Karpas-422 (cell line): ENCODE results near the gene TASP1. TPM values are rescaled to one million over a fixed set of nuclear protein-coding genes. Genes with fewer than 3 reads are reported as not detected.
"Not testable (repeated sequence)": the region's sequence is repeated elsewhere in the genome, so short reads cannot be mapped to it uniquely, and the experiment has no call there.

Source experiments
- DNase-seq: peaks from one replicate; pipeline ENCODE4 v3.0.0-alpha.2; 2015
- H2AFZ ChIP-seq: fragments of 200-600 bp; sonication (generic); 2 replicates; pipeline ENCODE4 v1.6.1; 2014; ENCODE audit warnings: antibody characterized with exemption, low read length, mixed read lengths
- H3K27ac ChIP-seq: fragments of 200-600 bp; sonication (generic); 2 replicates; pipeline ENCODE4 v1.5.1; 2014; ENCODE audit warnings: mild to moderate bottlenecking, low read length, moderate library complexity
- H3K27me3 ChIP-seq: fragments of 200-600 bp; sonication (generic); 2 replicates; pipeline ENCODE4 v1.6.1; 2014; ENCODE audit warnings: low read length, mixed read lengths
- H3K36me3 ChIP-seq: fragments of 200-600 bp; sonication (generic); 2 replicates; pipeline ENCODE4 v1.6.1; 2014; ENCODE audit warnings: low read length, mixed read lengths; ENCODE audit not compliant: insufficient read depth
- H3K4me1 ChIP-seq: fragments of 200-600 bp; sonication (generic); 2 replicates; pipeline ENCODE4 v1.6.1; 2014; ENCODE audit warnings: mild to moderate bottlenecking, low read length, mixed read lengths
- H3K4me2 ChIP-seq: fragments of 200-600 bp; sonication (generic); 2 replicates; pipeline ENCODE4 v1.6.1; 2014; ENCODE audit warnings: low read length, low read depth, mild to moderate bottlenecking; ENCODE audit not compliant: poor library complexity, severe bottlenecking
- H3K4me3 ChIP-seq: fragments of 200-600 bp; sonication (generic); 2 replicates; pipeline ENCODE4 v1.5.1; 2014; ENCODE audit warnings: mild to moderate bottlenecking, antibody characterized with exemption, low read length, mixed read lengths
- H3K79me2 ChIP-seq: fragments of 200-600 bp; sonication (generic); 2 replicates; pipeline ENCODE4 v1.6.1; 2014; ENCODE audit warnings: mild to moderate bottlenecking, low read length, mixed read lengths
- H3K9ac ChIP-seq: fragments of 200-600 bp; sonication (generic); 2 replicates; pipeline ENCODE4 v1.6.0; 2014; ENCODE audit warnings: low read length
- H3K9me2 ChIP-seq: fragments of 200-600 bp; sonication (generic), shearing (Covaris generic); replicated peaks from 2 replicates; pipeline ENCODE4 v1.6.0; 2014; ENCODE audit warnings: mild to moderate bottlenecking, low read length, moderate library complexity; ENCODE audit not compliant: insufficient read depth
- H3K9me3 ChIP-seq: fragments of 300-700, 200-600 bp; sonication (generic); 2 replicates; pipeline ENCODE4 v1.6.1; 2014; ENCODE audit warnings: low read length, mixed read lengths
- H4K20me1 ChIP-seq: fragments of 200-600 bp; sonication (generic); 2 replicates; pipeline ENCODE4 v1.6.1; 2014; ENCODE audit warnings: mild to moderate bottlenecking, antibody characterized with exemption, low read length, low read depth; ENCODE audit not compliant: insufficient read depth
- total RNA-seq: library from RNA; depleted of rRNA; stranded (reverse); fragments of >200 nt; shearing (Covaris generic); gene quantifications from 2 replicates; pipeline ENCODE4 v1.2.3, GENCODE V29; 2014; ENCODE audit warnings: low replicate concordance

The TASP1 gene
- total RNA-seq, 1 experiment from 2014 or later = 13.6 TPM

DNA sequence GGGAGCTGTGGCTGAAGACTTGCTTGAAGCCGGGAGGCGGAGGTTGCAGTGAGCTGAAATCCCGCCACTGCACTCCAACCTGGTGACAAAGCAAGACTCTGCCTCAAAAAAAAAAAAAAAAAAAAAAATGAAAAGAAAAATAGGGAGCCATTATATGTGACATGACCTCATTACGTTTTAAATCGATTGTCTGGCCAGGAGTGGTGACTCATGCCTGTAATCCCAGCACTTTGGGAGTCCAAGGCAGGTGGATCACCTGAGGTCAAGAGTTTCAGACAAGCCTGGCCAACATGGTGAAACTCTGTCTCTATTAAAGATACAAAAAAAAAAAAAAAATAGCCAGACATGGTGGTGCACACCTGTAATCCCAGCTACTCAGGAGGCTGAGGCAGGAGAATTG, 19.3 kb upstream of the TASP1 start:
- not testable (repeated sequence) for H3K79me2 ChIP-seq

DNA sequence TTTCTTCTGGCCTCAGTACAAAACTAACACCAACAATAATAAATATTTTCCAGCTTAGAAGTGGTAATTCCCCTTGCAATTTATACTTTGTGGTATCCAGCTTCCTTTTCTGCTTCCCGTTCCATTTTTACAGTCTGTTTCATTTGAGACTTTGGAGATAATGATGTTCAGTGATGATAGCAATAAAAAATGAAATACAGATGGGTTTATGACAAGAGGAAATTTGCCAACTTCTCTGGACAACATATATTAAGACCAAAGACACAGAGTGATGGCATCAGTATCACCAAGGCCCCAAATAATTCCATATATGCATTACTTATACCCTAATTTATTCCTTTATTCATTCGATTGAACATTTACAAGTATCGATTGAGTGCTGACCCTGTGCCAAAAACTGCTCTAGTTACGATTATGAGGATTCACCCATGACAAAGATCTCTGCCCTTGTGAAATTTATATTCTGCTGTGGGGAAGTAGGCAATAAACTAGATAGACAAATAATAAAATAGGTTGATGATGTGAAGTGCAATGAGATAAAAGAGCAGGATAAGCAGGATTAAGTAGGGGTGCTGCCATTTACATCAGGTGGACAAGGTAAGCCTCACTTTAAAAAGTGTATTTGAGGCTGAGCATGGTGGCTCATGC, 18.1 kb upstream of the TASP1 start:
- H3K36me3 ChIP-seq = no peaks in the 10 kb centered on the region
- H3K9me3 ChIP-seq = no peaks in the 10 kb centered on the region
- H4K20me1 ChIP-seq = no peaks in the 10 kb centered on the region
- no peaks in the 10 kb centered on the region for H3K27me3 ChIP-seq
- H2AFZ ChIP-seq = no peak overlapping the region
- H3K9ac ChIP-seq = no peak overlapping the region
- peaks cover 8% of the 10 kb centered on the region for H3K4me1 ChIP-seq
- no peaks in the 10 kb centered on the region for H3K79me2 ChIP-seq
- no peaks in the 10 kb centered on the region for H3K9me2 ChIP-seq
- no peak overlapping the region for H3K4me2 ChIP-seq
- no peak overlapping the region for H3K27ac ChIP-seq
- DNase-seq = no peak
- no peak overlapping the region for H3K4me3 ChIP-seq

More for the DNA sequence above, 19.3 kb upstream of the TASP1 start:
- H3K9me3 ChIP-seq, H3K9ac ChIP-seq, H3K9me2 ChIP-seq, H3K4me2 ChIP-seq, H3K36me3 ChIP-seq, H2AFZ ChIP-seq, H3K27me3 ChIP-seq, DNase-seq, H3K4me1 ChIP-seq, H4K20me1 ChIP-seq, H3K4me3 ChIP-seq, H3K27ac ChIP-seq: not testable (repeated sequence)

DNA sequence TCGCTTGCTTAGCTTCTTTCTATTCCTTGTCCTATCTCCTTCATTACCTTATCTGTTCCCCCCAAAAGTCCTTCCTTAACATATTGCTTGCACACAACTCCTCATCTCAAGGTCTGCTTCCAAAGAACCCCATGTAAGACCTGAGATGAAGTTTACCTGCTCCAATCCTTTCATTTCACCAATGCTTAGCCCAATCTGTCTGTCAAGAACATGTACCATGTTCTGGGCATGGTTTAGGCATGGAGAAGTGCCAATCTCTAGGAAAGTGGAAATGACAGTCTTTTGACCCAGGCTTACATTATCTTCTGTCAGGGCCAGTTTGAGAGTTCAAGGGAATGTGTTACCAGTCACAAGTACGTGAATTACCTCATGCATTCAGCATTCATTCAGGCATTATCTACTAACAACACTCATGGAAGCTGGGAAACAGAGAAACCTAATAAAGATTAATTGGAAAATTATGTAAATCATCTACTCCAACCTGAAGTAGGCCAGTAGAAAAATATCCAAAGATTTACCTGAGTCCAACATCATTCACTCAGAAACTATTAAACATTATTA, 15.8 kb upstream of the TASP1 start:
- Histone ChIP-seq H3K4me2 (no peak overlapping the region), H3K4me3 (no peak overlapping the region), H2AFZ (no peak overlapping the region), H4K20me1 (no peaks in the 10 kb centered on the region), H3K36me3 (no peaks in the 10 kb centered on the region), H3K4me1 (peaks cover 7% of the 10 kb centered on the region), H3K9me3 (no peaks in the 10 kb centered on the region), H3K9me2 (no peaks in the 10 kb centered on the region), H3K79me2 (no peaks in the 10 kb centered on the region), H3K27me3 (no peaks in the 10 kb centered on the region), H3K27ac (no peak overlapping the region), H3K9ac (no peak overlapping the region)
- DNase-seq = no peak

DNA sequence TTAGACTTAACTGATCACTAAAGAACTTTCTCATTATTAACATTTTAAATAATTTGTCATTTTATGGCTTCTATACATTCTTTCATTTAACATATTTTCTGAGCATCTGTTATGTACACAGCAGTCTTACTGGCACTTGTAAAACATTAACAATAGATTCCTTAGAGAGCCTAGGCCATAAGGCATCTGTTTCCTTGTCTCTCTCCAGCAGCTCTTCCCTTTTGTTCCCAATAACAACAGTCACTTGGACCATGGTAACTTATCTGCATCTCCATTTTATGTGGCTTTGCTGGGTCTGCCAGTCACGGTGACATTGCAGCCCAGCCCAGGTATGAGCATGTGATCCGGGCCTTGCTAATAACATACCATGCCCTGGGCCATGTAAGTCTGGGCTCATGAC, 11.7 kb upstream of the TASP1 start:
- Histone ChIP-seq H3K27ac (no peak overlapping the region), H3K36me3 (no peaks in the 10 kb centered on the region), H3K4me2 (no peak overlapping the region), H3K9me3 (no peaks in the 10 kb centered on the region), H3K9ac (no peak overlapping the region), H3K79me2 (no peaks in the 10 kb centered on the region), H2AFZ (no peak overlapping the region), H4K20me1 (no peaks in the 10 kb centered on the region), H3K4me3 (no peak overlapping the region), H3K9me2 (no peaks in the 10 kb centered on the region), H3K4me1 (no peaks in the 10 kb centered on the region), H3K27me3 (no peaks in the 10 kb centered on the region)
- no peak for DNase-seq

DNA sequence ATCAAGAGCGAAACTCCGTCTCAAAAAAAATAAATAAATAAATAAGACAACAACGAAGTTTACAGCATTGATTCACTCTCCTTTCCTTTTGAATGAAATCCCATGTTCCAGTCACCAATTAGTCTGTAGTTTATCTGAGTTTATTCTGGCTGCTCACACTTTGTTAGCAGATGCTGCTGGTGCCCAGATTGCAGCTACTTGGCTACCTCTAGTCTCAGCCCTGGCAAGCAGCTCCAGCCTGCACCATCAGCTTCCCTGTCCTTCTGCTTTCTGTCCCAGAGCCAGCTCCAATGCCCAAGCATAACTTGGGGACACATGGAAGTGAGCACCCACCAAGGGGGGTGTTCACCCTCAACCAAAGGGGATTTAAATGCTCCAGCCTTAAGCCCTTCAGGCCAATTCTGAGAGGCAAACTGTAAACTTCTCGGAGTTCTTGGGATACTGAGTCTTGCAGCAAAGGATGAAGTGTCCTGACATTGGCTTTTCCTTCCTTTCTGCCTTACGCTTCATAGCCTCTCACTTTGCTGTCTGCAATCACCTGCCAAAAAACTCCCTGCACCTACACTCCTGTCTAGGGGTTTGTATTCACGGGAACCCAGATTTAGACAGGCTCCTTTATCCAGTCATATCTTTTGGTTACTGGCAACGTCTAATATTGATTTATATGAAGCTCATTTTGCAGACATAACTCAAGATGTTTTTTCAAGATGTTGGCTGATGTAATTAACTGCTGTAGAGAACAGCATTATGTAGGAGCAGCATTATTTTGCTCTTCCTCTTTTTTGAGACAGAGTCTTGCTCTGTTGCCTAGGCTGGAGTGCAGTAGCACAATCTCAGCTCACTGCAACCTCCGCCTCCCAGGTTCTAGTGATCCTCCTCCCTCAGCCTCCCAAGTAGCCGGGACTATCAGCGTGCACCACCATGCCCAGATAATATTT, 9.8 kb upstream of the TASP1 start:
- Histone ChIP-seq H4K20me1 (no peaks in the 10 kb centered on the region), H3K4me3 (no peak overlapping the region), H3K9me3 (no peaks in the 10 kb centered on the region), H2AFZ (no peak overlapping the region), H3K4me1 (peaks cover 4% of the 10 kb centered on the region; the same call in 1 of the 2 replicates), H3K79me2 (no peaks in the 10 kb centered on the region), H3K4me2 (no peak overlapping the region), H3K27me3 (no peaks in the 10 kb centered on the region), H3K9ac (no peak overlapping the region), H3K9me2 (no peaks in the 10 kb centered on the region), H3K36me3 (no peaks in the 10 kb centered on the region), H3K27ac (no peak overlapping the region)
- no peak for DNase-seq

DNA sequence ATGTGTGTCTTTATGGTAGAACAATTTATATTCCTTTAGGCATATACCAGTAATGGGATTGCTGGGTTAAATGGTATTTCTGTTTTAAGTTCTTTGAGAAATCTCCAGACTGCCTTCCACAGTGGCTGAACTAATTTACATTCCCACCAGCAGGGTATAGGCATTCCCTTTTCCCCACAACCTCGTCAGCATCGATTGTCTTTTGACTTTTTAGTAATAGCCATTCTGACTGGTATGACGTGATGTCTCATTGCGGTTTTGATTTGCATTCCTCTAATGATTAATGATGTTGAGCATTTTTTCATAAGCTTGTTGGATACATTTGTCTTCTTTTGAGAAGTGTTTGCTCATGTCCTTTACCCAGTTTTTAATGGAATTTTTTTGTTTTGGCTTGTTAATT, 5.3 kb upstream of the TASP1 start:
- Histone ChIP-seq H2AFZ (no peak overlapping the region), H4K20me1 (no peaks in the 10 kb centered on the region), H3K9me2 (no peaks in the 10 kb centered on the region), H3K4me2 (no peak overlapping the region), H3K27ac (no peak overlapping the region), H3K79me2 (no peaks in the 10 kb centered on the region), H3K36me3 (no peaks in the 10 kb centered on the region), H3K4me3 (no peak overlapping the region), H3K4me1 (peaks cover 8% of the 10 kb centered on the region), H3K27me3 (no peaks in the 10 kb centered on the region), H3K9ac (no peak overlapping the region), H3K9me3 (no peaks in the 10 kb centered on the region)
- DNase-seq = peak; percentile 55

DNA sequence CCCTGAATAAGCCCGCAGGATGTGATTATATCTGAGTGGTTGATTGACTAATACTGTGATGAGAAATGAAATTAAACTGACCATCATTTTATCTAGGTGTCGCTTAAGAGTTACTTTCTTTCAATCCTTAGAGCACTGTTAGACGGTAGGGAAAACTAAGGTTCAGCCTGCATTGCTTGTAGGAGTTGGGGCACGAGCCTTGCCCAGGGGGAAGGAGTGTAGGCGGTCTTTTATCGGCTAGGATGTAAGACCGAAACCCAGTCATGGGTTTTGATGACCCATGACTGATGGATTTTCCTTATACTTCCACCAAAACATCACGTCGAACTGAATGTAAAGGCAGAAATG, 392 bp upstream of the TASP1 start:
- Histone ChIP-seq H3K27ac (no peak overlapping the region), H3K9me2 (no peaks in the 10 kb centered on the region), H4K20me1 (no peaks in the 10 kb centered on the region), H3K9me3 (no peaks in the 10 kb centered on the region), H2AFZ (peak overlapping the region; percentile 98), H3K4me1 (peaks cover 20% of the 10 kb centered on the region), H3K27me3 (no peaks in the 10 kb centered on the region), H3K36me3 (no peaks in the 10 kb centered on the region), H3K79me2 (peaks cover 44% of the 10 kb centered on the region), H3K9ac (peak overlapping the region; percentile 56), H3K4me3 (peak overlapping the region; percentile 97), H3K4me2 (peak overlapping the region; percentile 82)
- no peak for DNase-seq

DNA sequence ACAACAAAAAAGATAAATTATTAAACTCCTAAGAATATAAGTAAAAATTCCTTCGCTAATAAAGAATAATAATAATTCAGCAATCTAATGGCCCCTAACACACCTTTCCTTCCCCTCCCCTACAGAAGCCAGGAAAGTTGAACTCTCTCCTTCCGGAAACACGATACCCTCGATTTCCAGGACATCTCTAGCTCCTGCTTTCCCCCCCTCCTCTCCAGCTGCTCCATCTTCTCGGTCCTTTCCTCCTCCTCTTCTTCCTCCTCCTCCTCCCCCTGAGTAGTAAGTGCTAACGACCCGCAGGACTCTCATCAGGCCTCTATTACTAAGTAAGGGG, 603 bp downstream of the TASP1 start:
- DNase-seq = no peak
- no peaks in the 10 kb centered on the region for H3K9me3 ChIP-seq
- H2AFZ ChIP-seq = peak overlapping the region; percentile 78
- H3K9me2 ChIP-seq = no peaks in the 10 kb centered on the region
- H3K4me1 ChIP-seq = peaks cover 18% of the 10 kb centered on the region
- H3K27ac ChIP-seq = no peak overlapping the region
- no peaks in the 10 kb centered on the region for H3K27me3 ChIP-seq
- H3K36me3 ChIP-seq = no peaks in the 10 kb centered on the region
- H3K4me2 ChIP-seq = peak overlapping the region; percentile 82
- peak overlapping the region; percentile 86 for H3K9ac ChIP-seq
- peaks cover 54% of the 10 kb centered on the region for H3K79me2 ChIP-seq
- peak overlapping the region; percentile 97 for H3K4me3 ChIP-seq
- H4K20me1 ChIP-seq = no peaks in the 10 kb centered on the region
